Measurements from ENCODE around the gene MSANTD1.

- TF ChIP-seq, protein P1, sequence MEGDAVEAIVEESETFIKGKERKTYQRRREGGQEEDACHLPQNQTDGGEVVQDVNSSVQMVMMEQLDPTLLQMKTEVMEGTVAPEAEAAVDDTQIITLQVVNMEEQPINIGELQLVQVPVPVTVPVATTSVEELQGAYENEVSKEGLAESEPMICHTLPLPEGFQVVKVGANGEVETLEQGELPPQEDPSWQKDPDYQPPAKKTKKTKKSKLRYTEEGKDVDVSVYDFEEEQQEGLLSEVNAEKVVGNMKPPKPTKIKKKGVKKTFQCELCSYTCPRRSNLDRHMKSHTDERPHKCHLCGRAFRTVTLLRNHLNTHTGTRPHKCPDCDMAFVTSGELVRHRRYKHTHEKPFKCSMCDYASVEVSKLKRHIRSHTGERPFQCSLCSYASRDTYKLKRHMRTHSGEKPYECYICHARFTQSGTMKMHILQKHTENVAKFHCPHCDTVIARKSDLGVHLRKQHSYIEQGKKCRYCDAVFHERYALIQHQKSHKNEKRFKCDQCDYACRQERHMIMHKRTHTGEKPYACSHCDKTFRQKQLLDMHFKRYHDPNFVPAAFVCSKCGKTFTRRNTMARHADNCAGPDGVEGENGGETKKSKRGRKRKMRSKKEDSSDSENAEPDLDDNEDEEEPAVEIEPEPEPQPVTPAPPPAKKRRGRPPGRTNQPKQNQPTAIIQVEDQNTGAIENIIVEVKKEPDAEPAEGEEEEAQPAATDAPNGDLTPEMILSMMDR (IDR thresholded peaks at IDR 0.05): no peak
- TF ChIP-seq EZH2 (IDR thresholded peaks at IDR 0.05; ENCODE audit: borderline replicate concordance, insufficient read depth, low read depth, low read length, poor library complexity, severe bottlenecking): no peak
Measured at GRCh38 chr4:3221184-3221494, 27.8 kb upstream of the MSANTD1 start.

Measured in B cell (primary cell).